Stimulated activated CD8-positive, alpha-beta memory T cell treated with anti-CD3 and anti-CD28 coated beads, Interleukin-12 subunit alpha, Interleukin-12 subunit beta, amount 100 ng/mL, for 4 hours (primary cell): ENCODE results near the gene DOK7.

Source experiments
- DNase-seq: peaks from one replicate; pipeline ENCODE4 v3.0.0-alpha.2; 2020; ENCODE audit warnings: low read depth

The DOK7 gene

GRCh38 chr4:3463556-3464348 lies 646 bp downstream of the DOK7 start:
- no peak for DNase-seq

GRCh38 chr4:3464349-3464905 lies 1.3 kb downstream of the DOK7 start:
- DNase-seq: no peak

- no peak for DNase-seq
These were observed 2.0 kb downstream of the DOK7 start for GRCh38 chr4:3464911-3465697.

- no peak for DNase-seq
These were observed 2.9 kb downstream of the DOK7 start for GRCh38 chr4:3465698-3466671.

GRCh38 chr4:3466691-3467600 lies 3.8 kb downstream of the DOK7 start:
- DNase-seq: no peak

GRCh38 chr4:3467601-3468031 lies 4.5 kb downstream of the DOK7 start:
- no peak for DNase-seq

GRCh38 chr4:3468154-3468553 lies 5.0 kb downstream of the DOK7 start:
- DNase-seq: no peak

GRCh38 chr4:3468804-3469203 lies 5.7 kb downstream of the DOK7 start:
- DNase-seq: no peak

- no peak for DNase-seq
These were observed 6.5 kb downstream of the DOK7 start for GRCh38 chr4:3469386-3470243.

GRCh38 chr4:3470244-3471097 lies 7.4 kb downstream of the DOK7 start:
- DNase-seq: no peak

- DNase-seq: no peak
These were observed 8.1 kb downstream of the DOK7 start for GRCh38 chr4:3471098-3471760.

- DNase-seq: no peak
These were observed 8.8 kb downstream of the DOK7 start for GRCh38 chr4:3471886-3472285.

- no peak for DNase-seq
These were observed 9.5 kb downstream of the DOK7 start for GRCh38 chr4:3472411-3473141.

- no peak for DNase-seq
These were observed 10.3 kb downstream of the DOK7 start for GRCh38 chr4:3473181-3473950.

- no peak for DNase-seq
These were observed 11.1 kb downstream of the DOK7 start for GRCh38 chr4:3473996-3474765.
